ENCODE data around the gene SPSB4. TPM values are rescaled to one million over a fixed set of nuclear protein-coding genes. Genes with fewer than 3 reads are reported as not detected.

SPSB4 gene
- total RNA-seq, 1 donor = not detected

GRCh38 chr3:141164852-141165251 lies 113.7 kb downstream of the SPSB4 start:
- no peak overlapping the region for H3K4me3 ChIP-seq (ENCODE audit: low read depth, low read length)
- no peak for DNase-seq (ENCODE audit: low read depth)
- no peak for TF ChIP-seq CTCF (IDR thresholded peaks at IDR 0.05; ENCODE audit: insufficient read depth, low read length)

- no peak for TF ChIP-seq CTCF (IDR thresholded peaks at IDR 0.05; ENCODE audit: insufficient read depth, low read length)
- no peak overlapping the region for H3K4me3 ChIP-seq (ENCODE audit: low read depth, low read length)
- DNase-seq (ENCODE audit: low read depth) = no peak
Measured at GRCh38 chr3:141167681-141168080, 116.5 kb downstream of the SPSB4 start.

GRCh38 chr3:141170678-141171295 lies 119.6 kb downstream of the SPSB4 start:
- DNase-seq (ENCODE audit: low read depth) = no peak
- no peak for TF ChIP-seq CTCF (IDR thresholded peaks at IDR 0.05; ENCODE audit: insufficient read depth, low read length)

GRCh38 chr3:141174674-141175073 lies 123.5 kb downstream of the SPSB4 start:
- no peak overlapping the region for H3K4me3 ChIP-seq (ENCODE audit: low read depth, low read length)
- no peak for TF ChIP-seq CTCF (IDR thresholded peaks at IDR 0.05; ENCODE audit: insufficient read depth, low read length)
- DNase-seq (ENCODE audit: low read depth) = no peak

More at GRCh38 chr3:141170678-141171295, 119.6 kb downstream of the SPSB4 start:
- H3K4me3 ChIP-seq (ENCODE audit: low read depth, low read length) = no peak overlapping the region

- H3K4me3 ChIP-seq (ENCODE audit: low read depth, low read length) = no peak overlapping the region
- TF ChIP-seq CTCF (IDR thresholded peaks at IDR 0.05; ENCODE audit: insufficient read depth, low read length) = no peak
- DNase-seq (ENCODE audit: low read depth) = no peak
Measured at GRCh38 chr3:141176775-141177174, 125.6 kb downstream of the SPSB4 start.

- no peak for TF ChIP-seq CTCF (IDR thresholded peaks at IDR 0.05; ENCODE audit: insufficient read depth, low read length)
- no peak for DNase-seq (ENCODE audit: low read depth)
- H3K4me3 ChIP-seq (ENCODE audit: low read depth, low read length) = no peak overlapping the region
Measured at GRCh38 chr3:141178026-141178425, 126.9 kb downstream of the SPSB4 start.

GRCh38 chr3:141178551-141178950 lies 127.4 kb downstream of the SPSB4 start:
- DNase-seq (ENCODE audit: low read depth) = no peak
- no peak overlapping the region for H3K4me3 ChIP-seq (ENCODE audit: low read depth, low read length)
- no peak for TF ChIP-seq CTCF (IDR thresholded peaks at IDR 0.05; ENCODE audit: insufficient read depth, low read length)
